Measurements from ENCODE around the gene MED7.
A peak's percentile ranks its signal among the peaks of the same experiment; 100 is the strongest.

MED7 gene

DNA sequence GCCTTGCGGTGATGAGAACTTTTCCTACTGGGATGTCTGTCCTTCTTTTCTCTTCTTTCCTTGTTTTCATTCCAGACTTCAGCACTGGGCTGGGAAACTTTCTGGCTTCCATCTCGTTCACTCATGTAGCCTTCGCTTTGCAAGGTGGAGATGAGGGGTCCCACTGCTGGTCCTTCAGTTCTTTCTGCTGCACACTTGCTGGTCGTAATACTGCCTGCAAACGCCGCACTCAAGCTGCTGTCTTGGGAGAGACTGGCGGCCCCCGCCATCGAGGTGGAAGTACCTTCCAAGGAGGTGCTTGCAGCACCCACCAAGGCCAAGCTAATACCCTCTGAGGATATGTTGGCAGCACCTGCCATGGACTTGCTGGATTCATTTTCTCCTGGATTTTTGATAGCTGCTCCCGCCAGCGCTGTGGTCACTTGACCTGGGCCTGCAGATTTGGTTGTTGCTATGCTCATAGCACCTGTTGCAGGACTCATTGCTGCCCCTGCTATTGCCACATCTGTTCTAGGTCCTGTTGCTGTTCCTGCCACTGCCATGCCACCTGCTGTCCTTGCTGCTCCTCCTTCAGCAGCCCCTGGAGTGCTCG lies 20.4 kb upstream of the MED7 start:
- no peak for DNase-seq

DNA sequence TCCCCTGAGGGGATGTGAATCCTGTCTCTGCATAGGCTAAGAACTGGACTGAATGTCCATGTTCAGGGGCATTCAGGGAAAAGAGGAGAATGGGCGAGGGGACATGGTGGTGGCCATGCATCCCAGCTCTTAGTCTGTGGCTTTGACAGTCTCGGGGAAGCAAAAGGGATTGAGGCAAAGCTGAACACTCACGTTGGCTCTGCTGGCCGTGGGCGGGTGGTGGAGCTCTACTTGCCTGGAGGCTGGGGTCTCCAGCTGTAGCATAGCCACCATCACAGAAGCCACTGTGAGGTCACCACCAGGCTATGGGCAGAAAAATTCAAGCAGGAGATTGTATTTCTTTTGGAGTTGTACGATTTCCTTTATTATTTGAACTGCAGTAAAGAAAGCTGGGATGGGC lies 19.3 kb upstream of the MED7 start:
- no peak for DNase-seq

GRCh38 chr5:157160001-157160400 lies 17.3 kb upstream of the MED7 start:
- peak; percentile 80 for DNase-seq

- DNase-seq = peak; percentile 98
Measured at GRCh38 chr5:157159209-157159751, 16.6 kb upstream of the MED7 start.

GRCh38 chr5:157157293-157157891 lies 14.7 kb upstream of the MED7 start:
- peak; percentile 24 for DNase-seq

- DNase-seq = peak; percentile 19
Measured at GRCh38 chr5:157155297-157155696, 12.6 kb upstream of the MED7 start.

DNA sequence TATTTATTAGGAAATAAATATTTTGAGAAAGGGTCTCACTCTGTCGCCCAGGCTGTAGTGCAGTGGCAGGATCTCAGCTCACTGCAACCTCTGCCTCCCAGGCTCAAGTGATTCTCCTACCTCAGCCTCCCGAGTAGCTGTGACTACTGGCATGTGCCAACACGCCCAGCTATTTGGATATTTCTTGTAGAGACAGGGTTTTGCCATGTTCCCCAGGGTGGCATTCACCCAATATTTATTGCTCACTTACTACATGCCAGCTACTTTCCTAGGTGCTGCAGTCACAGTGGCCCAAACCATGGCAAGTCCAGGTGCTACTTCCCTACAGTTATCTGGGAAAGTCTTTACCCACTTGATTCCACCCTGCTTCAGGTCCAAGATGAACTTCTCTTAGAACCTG lies 8.3 kb upstream of the MED7 start:
- no peak for DNase-seq

GRCh38 chr5:157148734-157149615 lies 6.3 kb upstream of the MED7 start:
- DNase-seq = peak; percentile 90

DNA sequence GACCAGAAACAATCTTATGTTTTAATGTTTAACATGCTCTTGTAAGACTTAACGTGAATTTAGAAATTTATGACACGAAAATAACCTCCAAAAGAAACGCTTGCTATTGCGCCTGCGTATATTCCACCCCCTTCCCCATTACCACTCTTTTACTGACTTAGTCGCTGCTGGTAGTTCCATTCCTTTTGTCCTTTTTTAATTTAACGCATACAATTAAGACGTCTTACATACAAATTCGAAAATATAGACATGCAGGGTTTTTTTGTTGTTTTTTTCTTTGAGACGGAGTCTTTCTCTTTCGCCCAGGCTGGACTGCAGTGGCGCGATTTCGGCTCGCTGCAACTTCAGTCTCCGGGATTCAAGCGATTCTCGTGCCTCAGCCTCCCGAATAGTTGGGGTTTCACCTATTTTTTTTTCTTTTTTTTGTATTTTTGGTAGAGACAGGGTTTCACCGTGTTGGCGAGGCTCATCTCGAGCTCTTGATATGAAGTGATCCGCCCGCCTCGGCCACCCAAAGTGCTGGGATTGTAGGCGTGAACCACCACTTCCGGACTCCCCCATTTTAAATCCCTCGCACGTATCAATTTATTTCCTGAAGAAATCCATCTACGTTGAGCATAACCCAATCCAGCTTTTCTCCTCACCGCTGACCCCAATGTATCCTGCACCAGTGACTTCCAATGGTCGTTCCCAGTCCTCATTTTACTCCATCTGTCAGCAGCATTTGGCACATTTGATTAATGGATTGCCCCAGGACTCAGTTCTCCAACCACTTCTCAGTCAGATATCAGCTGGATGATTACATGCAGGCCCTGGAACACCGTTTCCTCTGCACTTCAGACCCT lies 684 bp upstream of the MED7 start:
- DNase-seq = peak; percentile 48

- no peak for DNase-seq
Measured at GRCh38 chr5:157137691-157138090, 5.0 kb downstream of the MED7 start.

DNA sequence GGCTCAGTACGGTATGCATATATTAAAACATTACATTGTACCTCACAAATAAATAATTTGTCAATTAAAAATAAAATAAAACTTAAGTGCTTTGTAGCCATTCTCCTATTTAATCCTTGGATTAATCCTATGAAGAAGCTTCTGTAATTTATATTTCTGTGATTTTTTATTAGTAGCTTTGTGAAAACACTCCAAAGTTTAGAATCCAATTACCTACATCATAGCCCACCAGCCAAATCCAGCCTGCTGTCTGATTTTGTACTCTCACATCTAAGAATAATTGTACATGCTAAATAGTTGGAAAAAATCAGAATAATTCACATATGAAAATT lies 10.4 kb downstream of the MED7 start:
- DNase-seq = no peak

DNA sequence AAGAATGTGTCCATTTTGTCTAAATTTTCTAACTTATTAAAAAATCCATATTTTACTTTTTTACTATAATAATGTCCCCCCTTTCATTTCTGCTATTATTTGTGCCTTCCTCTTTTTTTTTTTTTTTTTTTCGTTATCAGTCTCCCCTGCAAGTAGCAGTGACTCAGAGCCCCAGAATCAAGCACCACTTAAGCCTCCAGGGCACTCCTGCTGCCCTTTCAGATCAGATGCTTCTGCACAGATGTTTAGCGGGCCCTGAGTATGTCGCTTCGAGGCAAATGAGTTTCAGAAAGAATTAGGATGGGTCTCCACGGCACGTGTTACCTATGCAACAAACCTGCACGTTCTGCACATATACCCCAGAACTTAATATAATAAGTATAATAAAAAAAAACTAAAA lies 11.7 kb downstream of the MED7 start:
- no peak for DNase-seq

GRCh38 chr5:157121709-157122108 lies 21.0 kb downstream of the MED7 start:
- no peak for DNase-seq

GRCh38 chr5:157120102-157120501 lies 22.6 kb downstream of the MED7 start:
- no peak for DNase-seq

- DNase-seq = no peak
Measured at GRCh38 chr5:157116483-157116954, 26.1 kb downstream of the MED7 start.

DNA sequence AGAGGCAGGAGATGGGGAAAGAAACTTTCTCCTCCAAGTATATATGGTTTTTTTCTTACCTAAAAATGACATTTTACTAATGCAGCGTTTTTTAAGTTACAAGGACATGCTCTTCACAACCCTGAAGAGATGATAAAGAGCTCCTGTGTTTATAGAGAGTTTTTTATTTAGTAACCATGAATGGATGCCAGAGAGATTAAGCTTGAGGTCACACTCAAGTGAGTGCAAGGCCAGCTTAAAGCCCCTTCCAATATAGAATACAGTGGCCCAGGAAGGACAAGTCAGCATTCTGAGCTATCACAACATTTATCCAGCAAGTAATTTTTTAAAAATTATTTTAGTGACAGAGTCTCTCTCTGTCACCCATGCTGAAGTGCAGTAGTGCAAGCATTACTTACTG lies 27.2 kb downstream of the MED7 start:
- DNase-seq = no peak

GRCh38 chr5:157115012-157115411 lies 27.7 kb downstream of the MED7 start:
- no peak for DNase-seq

DNA sequence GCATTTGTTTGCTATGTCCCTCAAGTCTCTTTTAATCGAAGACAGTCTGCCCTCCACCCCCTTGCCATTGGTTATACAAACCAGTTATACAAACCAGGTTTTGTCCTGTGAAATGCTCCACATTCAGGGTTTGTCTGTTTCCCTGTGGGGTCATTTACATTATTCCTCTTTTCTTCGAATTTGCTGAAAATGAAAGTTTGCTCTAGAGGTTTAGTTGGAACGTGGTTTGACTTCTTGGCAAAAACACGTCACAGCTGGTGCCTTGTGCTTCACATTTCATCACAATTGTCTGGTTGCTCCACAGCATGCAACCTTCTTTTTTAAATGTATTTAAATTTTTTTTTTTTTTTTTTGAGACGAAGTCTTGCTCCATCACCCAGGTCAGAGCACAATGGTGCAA lies 29.7 kb downstream of the MED7 start:
- DNase-seq = no peak

DNA sequence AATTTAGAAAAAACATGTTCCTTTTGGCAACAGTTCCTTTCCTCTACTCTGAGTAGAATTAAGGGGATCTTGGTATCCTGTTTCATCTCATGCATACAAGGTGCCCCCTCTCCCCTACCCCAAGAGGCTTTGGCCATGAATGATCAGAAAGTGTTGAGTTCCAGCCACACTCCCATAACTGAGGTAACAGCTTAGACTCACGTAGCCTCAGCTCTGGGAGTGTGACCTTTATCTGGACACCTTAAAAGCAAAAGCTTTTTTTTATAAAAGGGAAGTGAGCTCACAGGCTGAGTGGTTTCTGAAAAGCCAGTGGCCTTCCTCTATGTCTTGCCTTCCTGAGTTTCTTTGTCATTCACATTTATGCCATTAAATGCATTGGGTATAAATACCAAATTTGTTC lies 32.9 kb downstream of the MED7 start:
- DNase-seq = peak; percentile 46

DNA sequence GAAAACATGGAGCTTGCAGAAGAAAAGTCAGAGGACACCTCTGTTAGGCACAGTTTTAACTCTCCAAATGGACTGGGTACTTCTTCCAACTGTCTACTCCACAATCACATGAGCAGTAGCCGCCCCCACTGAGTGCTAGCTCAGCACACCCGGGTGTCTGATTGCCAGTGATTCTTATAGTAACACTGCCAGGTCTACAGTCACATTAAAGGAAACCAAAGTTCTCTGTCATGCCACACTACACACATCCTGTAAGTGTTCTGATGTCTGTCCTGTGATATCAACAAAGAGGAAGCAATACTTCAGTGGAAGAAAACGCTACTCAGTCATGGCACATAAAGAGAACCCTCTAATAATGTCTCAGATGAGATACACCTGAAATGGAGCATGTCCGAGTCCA lies 33.7 kb downstream of the MED7 start, which contains the start of gene HAVCR2:
Gene HAVCR2, minus strand, starts transcription at position 69 of the 400 bp plus-strand sequence. Its CDS starts 61 bp downstream, at position 8.
- peak; percentile 62 for DNase-seq

- no peak for DNase-seq
Measured at GRCh38 chr5:157107508-157107907, 35.2 kb downstream of the MED7 start.

GRCh38 chr5:157106630-157107461 lies 35.8 kb downstream of the MED7 start:
- peak; percentile 18 for DNase-seq
